ENCODE measurements around the gene FAM222A. TPM values are rescaled to one million over a fixed set of nuclear protein-coding genes. Genes with fewer than 3 reads are reported as not detected.

The FAM222A gene
- total RNA-seq, 4 donors from 2014 or later = 7.0 to 24.3 (median 13.5) TPM

DNA sequence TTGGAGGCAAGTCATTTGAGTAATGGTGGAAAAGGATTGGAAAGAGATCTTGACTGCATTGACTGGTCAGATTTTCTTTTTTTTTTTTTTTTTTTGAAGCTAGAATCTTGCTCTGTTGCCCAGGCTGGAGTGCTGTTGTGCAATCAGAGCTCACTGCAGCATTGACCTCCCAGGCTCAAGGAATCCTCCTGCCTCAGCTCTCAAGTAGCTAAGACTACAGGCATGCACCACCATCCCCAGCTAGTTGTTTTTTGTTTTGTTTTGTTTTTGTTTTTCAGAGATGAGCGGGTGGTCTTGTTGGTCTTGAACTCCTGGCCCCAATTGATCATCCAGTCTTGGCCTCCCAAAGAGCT lies 30.9 kb upstream of the FAM222A start:
- TF ChIP-seq, protein P1, sequence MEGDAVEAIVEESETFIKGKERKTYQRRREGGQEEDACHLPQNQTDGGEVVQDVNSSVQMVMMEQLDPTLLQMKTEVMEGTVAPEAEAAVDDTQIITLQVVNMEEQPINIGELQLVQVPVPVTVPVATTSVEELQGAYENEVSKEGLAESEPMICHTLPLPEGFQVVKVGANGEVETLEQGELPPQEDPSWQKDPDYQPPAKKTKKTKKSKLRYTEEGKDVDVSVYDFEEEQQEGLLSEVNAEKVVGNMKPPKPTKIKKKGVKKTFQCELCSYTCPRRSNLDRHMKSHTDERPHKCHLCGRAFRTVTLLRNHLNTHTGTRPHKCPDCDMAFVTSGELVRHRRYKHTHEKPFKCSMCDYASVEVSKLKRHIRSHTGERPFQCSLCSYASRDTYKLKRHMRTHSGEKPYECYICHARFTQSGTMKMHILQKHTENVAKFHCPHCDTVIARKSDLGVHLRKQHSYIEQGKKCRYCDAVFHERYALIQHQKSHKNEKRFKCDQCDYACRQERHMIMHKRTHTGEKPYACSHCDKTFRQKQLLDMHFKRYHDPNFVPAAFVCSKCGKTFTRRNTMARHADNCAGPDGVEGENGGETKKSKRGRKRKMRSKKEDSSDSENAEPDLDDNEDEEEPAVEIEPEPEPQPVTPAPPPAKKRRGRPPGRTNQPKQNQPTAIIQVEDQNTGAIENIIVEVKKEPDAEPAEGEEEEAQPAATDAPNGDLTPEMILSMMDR (IDR thresholded peaks at IDR 0.05 in 4 of 5, conservative IDR thresholded peaks at IDR 0.05 in 1 of 5) = no peak
- no peak for TF ChIP-seq POLR2A (IDR thresholded peaks at IDR 0.05)
- Histone ChIP-seq H3K9me3 (no peaks in the 10 kb centered on the region), H3K27ac (no peak overlapping the region), H3K4me1 (no peaks in the 10 kb centered on the region), H3K4me3 (no peak overlapping the region), H3K27me3 (no peaks in the 10 kb centered on the region), H3K36me3 (no peaks in the 10 kb centered on the region)
- in situ Hi-C loops (cut with MboI; ENCODE audit: low sequenced_read_pairs in 4 of 4) = no loop called here
- DNase-seq (no peak), ATAC-seq (no peak)
- intact Hi-C loops (cut with DNase I; ENCODE audit: low total_unique reads) = no loop called here

DNA sequence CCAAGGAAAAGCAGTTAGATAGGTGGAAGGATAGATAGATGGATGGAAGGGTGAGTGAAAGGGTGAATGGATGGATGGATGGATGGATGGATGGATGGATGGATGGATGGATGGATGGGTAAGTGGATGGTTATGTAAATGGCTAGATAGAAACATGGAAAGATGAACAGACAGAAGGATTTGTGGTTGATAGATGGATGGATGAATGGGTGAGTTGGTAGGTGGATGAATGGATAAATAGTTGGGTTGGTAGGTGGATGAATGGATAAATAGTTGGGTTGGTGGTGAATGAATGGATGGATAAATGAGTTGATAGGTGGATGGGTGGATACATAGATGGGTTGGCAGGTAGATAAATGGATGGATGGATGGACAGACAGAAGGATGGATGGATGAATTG lies 30.3 kb upstream of the FAM222A start:
- DNase-seq (no peak), ATAC-seq (no peak)

DNA sequence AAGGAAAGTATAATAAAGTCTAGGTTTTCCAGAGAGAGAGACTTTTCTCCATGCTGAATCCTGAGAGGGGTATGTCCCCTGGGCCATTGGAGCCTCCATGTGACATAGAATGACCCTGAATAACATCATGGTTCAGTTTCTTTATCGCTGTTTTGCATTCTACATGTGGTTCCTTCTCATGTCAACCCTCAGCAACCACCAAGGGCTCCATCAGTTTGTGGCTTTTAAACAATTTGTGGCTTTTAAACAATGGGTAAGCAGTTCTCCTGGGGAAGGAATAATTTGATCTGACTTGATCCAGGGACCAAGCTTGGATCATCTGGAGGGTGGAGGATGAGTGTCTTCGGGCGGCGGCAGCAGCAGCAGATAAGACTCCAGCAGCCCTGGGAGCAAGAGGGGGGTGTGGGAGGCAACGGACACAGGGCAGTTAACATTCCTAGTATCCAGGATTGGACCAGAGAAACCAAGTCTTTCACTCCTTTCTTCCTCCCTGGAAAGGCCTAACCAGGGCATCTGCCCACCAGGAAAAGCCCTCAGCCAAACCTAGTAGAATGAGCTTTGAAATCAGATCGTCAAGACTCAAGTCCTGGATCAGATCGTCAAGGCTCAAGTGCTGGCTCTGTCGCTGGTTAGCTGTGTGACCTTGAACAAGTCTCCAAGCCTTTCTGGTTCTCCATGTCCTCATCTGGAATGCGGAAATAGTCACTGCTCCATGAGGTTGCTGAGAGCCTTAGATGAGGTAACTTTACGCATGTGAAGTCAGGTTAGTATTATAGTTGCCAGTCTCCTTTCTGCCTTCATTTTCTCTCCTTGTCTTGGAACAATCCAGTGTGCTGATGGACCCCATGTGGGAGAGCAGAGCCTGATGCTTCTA lies 27.8 kb upstream of the FAM222A start:
- Histone ChIP-seq H3K36me3 (no peaks in the 10 kb centered on the region), H3K4me1 (no peaks in the 10 kb centered on the region), H3K4me3 (no peak overlapping the region), H3K9me3 (no peaks in the 10 kb centered on the region), H3K27me3 (no peaks in the 10 kb centered on the region), H3K27ac (no peak overlapping the region)
- DNase-seq (no peak), ATAC-seq (no peak)
- intact Hi-C loops (cut with DNase I; ENCODE audit: low total_unique reads) = no loop called here
- in situ Hi-C loops (cut with MboI; ENCODE audit: low sequenced_read_pairs in 4 of 4) = no loop called here
- TF ChIP-seq, protein P1 (IDR thresholded peaks at IDR 0.05 in 4 of 5, conservative IDR thresholded peaks at IDR 0.05 in 1 of 5) = no peak
- TF ChIP-seq POLR2A (IDR thresholded peaks at IDR 0.05) = no peak

More for the DNA sequence above, 30.3 kb upstream of the FAM222A start:
- no peaks in the 10 kb centered on the region for H3K9me3 ChIP-seq
- no peak overlapping the region for H3K27ac ChIP-seq
- in situ Hi-C loops (cut with MboI; ENCODE audit: low sequenced_read_pairs in 4 of 4) (no loop called here), intact Hi-C loops (cut with DNase I; ENCODE audit: low total_unique reads) (no loop called here)
- H3K27me3 ChIP-seq = no peaks in the 10 kb centered on the region
- H3K4me1 ChIP-seq = no peaks in the 10 kb centered on the region
- no peak for TF ChIP-seq POLR2A (IDR thresholded peaks at IDR 0.05)
- TF ChIP-seq, protein P1 (IDR thresholded peaks at IDR 0.05 in 4 of 5, conservative IDR thresholded peaks at IDR 0.05 in 1 of 5) = no peak
- H3K4me3 ChIP-seq = no peak overlapping the region
- no peaks in the 10 kb centered on the region for H3K36me3 ChIP-seq

GRCh38 chr12:109686523-109686922 lies 27.1 kb upstream of the FAM222A start:
- no peak for ATAC-seq
- intact Hi-C loops (cut with DNase I; ENCODE audit: low total_unique reads) = no loop called here
- H3K4me1 ChIP-seq = no peaks in the 10 kb centered on the region
- no peak for TF ChIP-seq POLR2A (IDR thresholded peaks at IDR 0.05)
- TF ChIP-seq, protein P1 (IDR thresholded peaks at IDR 0.05 in 4 of 5, conservative IDR thresholded peaks at IDR 0.05 in 1 of 5) = no peak
- in situ Hi-C loops (cut with MboI; ENCODE audit: low sequenced_read_pairs in 4 of 4) = no loop called here
- no peaks in the 10 kb centered on the region for H3K36me3 ChIP-seq
- no peak overlapping the region for H3K4me3 ChIP-seq
- H3K9me3 ChIP-seq = no peaks in the 10 kb centered on the region
- H3K27me3 ChIP-seq = no peaks in the 10 kb centered on the region
- DNase-seq = no peak
- H3K27ac ChIP-seq = no peak overlapping the region

Data from gastrocnemius medialis (tissue), 4 donors.